HepG2 (cell line): Measurements from ENCODE around the gene ZSCAN2. TPM values are rescaled to one million over a fixed set of nuclear protein-coding genes. Genes with fewer than 3 reads are reported as not detected.

ENCODE experiments used
- ATAC-seq: fragments of 200-7000 bp; cut with Tn5 transposase; 3 replicates; pipeline ENCODE4 v1.9.1; 2020; ENCODE audit warnings: mild to moderate bottlenecking, moderate library complexity
- BruUV-seq: library from RNA; stranded (reverse); fragments of 400-500 nt; replicated peaks from 2 replicates; lab custom pipeline; 2021; lab: Mats Ljungman, UMichigan
- CTCF ChIA-PET: fragments of 300-600 bp; formaldehyde crosslinking; extraction: SDS; loops from one replicate; lab custom pipeline; 2021; ENCODE audit warnings: low total read pairs, inconsistent platforms, low intra/inter-chr PET ratio; lab: Yijun Ruan, JAX
- POLR2A ChIA-PET: fragments of 350-600 bp; sonication (Branson Sonifier 250); formaldehyde crosslinking; loops from one replicate; lab custom pipeline; 2020; ENCODE audit warnings: antibody characterized with exemption, inconsistent platforms; lab: Yijun Ruan, JAX
- DNase-seq: peaks from one replicate; pipeline ENCODE4 v3.0.0-alpha.2; 2015; ENCODE audit warnings: low spot score
- FAIRE-seq: peaks from 3 replicates; lab custom pipeline; 2011; peaks lifted over from hg19 to GRCh38; lab: Jason Lieb, UNC
- H2AFZ ChIP-seq: one replicate; pipeline ENCODE4 v1.6.1; 2011; ENCODE audit warnings: low read length, inconsistent platforms
- H3K27ac ChIP-seq: fragments of 300-600 bp; 3 replicates; pipeline ENCODE4 v1.8.0; 2011; ENCODE audit warnings: mixed run types, mild to moderate bottlenecking, mixed read lengths, low read length, inconsistent platforms; ENCODE audit not compliant: insufficient read depth; ENCODE audit errors: extremely low read length
- H3K27me3 ChIP-seq, 2 experiments: fragments of 200-600 bp in 1 of 2; 2 replicates in 1 of 2; 3 replicates in 1 of 2; pipeline versions ENCODE4 v1.6.0 to v1.8.0; 2011; ENCODE audit warnings: low read length in 2 of 2, mild to moderate bottlenecking in 2 of 2, moderate library complexity in 2 of 2, inconsistent platforms in 1 of 2; ENCODE audit not compliant: insufficient read depth in 2 of 2, control insufficient read depth in 1 of 2
- H3K36me3 ChIP-seq, 2 experiments: fragments of 200-600 bp in 1 of 2; replicated peaks in 1 of 2; 2 replicates in 1 of 2; 3 replicates in 1 of 2; pipeline versions ENCODE4 v1.5.1 to v1.8.0; 2011; ENCODE audit warnings: low read length in 2 of 2, inconsistent platforms in 1 of 2; ENCODE audit not compliant: insufficient read depth in 2 of 2, control insufficient read depth in 1 of 2
- H3K4me1 ChIP-seq: 2 replicates; pipeline ENCODE4 v1.5.1; 2012; ENCODE audit warnings: low read length, inconsistent platforms; ENCODE audit not compliant: insufficient read depth
- H3K4me2 ChIP-seq: 2 replicates; pipeline ENCODE4 v1.6.0; 2011; ENCODE audit warnings: low read depth, low read length, inconsistent platforms
- H3K4me3 ChIP-seq, 3 experiments: fragments of 200-600 bp in 1 of 3; sonication (generic), shearing (Covaris generic) in 1 of 3; replicated peaks in 1 of 3; 2 replicates each; pipeline ENCODE4 v1.5.1; 2011 to 2016; ENCODE audit warnings: low read length in 3 of 3, inconsistent platforms in 2 of 3, low read depth in 2 of 3, mild to moderate bottlenecking in 2 of 3, control low read depth in 1 of 3, mixed read lengths in 1 of 3; ENCODE audit not compliant: insufficient read depth in 1 of 3
- H3K79me2 ChIP-seq: one replicate; pipeline ENCODE4 v1.6.1; 2011; ENCODE audit warnings: low read length, inconsistent platforms; ENCODE audit not compliant: insufficient read depth
- H3K9ac ChIP-seq: 2 replicates; pipeline ENCODE4 v1.6.0; 2011; ENCODE audit warnings: mild to moderate bottlenecking, low read depth, low read length, inconsistent platforms; ENCODE audit not compliant: insufficient read depth
- H3K9me3 ChIP-seq: 2 replicates; pipeline ENCODE4 v1.5.1; 2012; ENCODE audit warnings: mild to moderate bottlenecking, low read length
- H4K20me1 ChIP-seq: 2 replicates; pipeline ENCODE4 v1.6.0; 2011; ENCODE audit warnings: inconsistent platforms, mild to moderate bottlenecking, low read length, moderate library complexity; ENCODE audit not compliant: insufficient read depth
- AKAP8 ChIP-seq: sonication (generic); formaldehyde crosslinking; IDR thresholded peaks from 2 replicates; pipeline ENCODE4 v1.5.1; 2020; ENCODE audit warnings: mild to moderate bottlenecking, missing genetic modification reagents
- BHLHE40 ChIP-seq: IDR thresholded peaks from 2 replicates; pipeline ENCODE4 v1.6.1; 2011; ENCODE audit warnings: low read length, improper control_type of control experiment
- CENPBD1 ChIP-seq: sonication (generic); formaldehyde crosslinking; IDR thresholded peaks from 2 replicates; pipeline ENCODE4 v1.8.0; 2022; ENCODE audit warnings: missing genetic modification reagents, low read depth, mild to moderate bottlenecking, borderline replicate concordance
- HOXD1 ChIP-seq: sonication (generic); formaldehyde crosslinking; IDR thresholded peaks from 2 replicates; pipeline ENCODE4 v1.5.0; 2020; ENCODE audit warnings: missing genetic modification reagents
- MEF2D ChIP-seq: sonication (generic); formaldehyde crosslinking; IDR thresholded peaks from 2 replicates; pipeline ENCODE4 v1.5.1; 2020; ENCODE audit warnings: mild to moderate bottlenecking, missing genetic modification reagents
- NR3C1 ChIP-seq: sonication (generic); formaldehyde crosslinking; IDR thresholded peaks from 2 replicates; pipeline ENCODE4 v1.4.0; 2020; ENCODE audit warnings: missing genetic modification reagents
- ONECUT2 ChIP-seq: sonication (generic); formaldehyde crosslinking; IDR thresholded peaks from 2 replicates; pipeline ENCODE4 v1.4.0; 2020; ENCODE audit warnings: missing genetic modification reagents
- ZFP62 ChIP-seq: sonication (generic); formaldehyde crosslinking; IDR thresholded peaks from 2 replicates; pipeline ENCODE4 v1.4.0; 2020; ENCODE audit warnings: missing genetic modification reagents
- ZNF644 ChIP-seq: IDR thresholded peaks from 2 replicates; pipeline ENCODE4 v1.6.1; 2016; ENCODE audit warnings: low read depth
- ZNF646 ChIP-seq: sonication (generic); formaldehyde crosslinking; IDR thresholded peaks from 2 replicates; pipeline ENCODE4 v1.9.0; 2021; ENCODE audit warnings: mild to moderate bottlenecking, missing genetic modification reagents
- ZNF652 ChIP-seq: IDR thresholded peaks from 2 replicates; pipeline ENCODE4 v1.6.1; 2016; ENCODE audit warnings: low read depth, borderline replicate concordance
- ZNF672 ChIP-seq: sonication (generic); formaldehyde crosslinking; IDR thresholded peaks from 2 replicates; pipeline ENCODE4 v1.8.1; 2022; ENCODE audit warnings: missing genetic modification reagents
- WGBS: methylation state at CpG from one replicate; pipeline ENCODE4 v1.1.6; 2017; ENCODE audit warnings: low lambda C conversion rate; 5-methylcytosine and 5-hydroxymethylcytosine counted together
- in situ Hi-C: cut with HindIII; loops from 2 replicates; pipeline ENCODE4 v1.10.0; 2017; ENCODE audit warnings: low pct_unique_long_range_greater_than_20kb; ENCODE audit not compliant: extremely low pct_ligation_motif_present
- intact Hi-C: fragments of 100-400 bp; cut with micrococcal nuclease; formaldehyde crosslinking; loops from one replicate; pipeline ENCODE4 v1.10.0; 2022; ENCODE audit not compliant: unreplicated experiment
- polyA plus RNA-seq, 8 experiments: library from polyadenylated mRNA; depleted of rRNA in 3 of 8; stranded (reverse) in 7 of 8; unstranded in 1 of 8; fragments of >200 nt; fragmentation: Illumina TruSeq in 4 of 8; extraction: Trizol in 4 of 8; gene quantifications; 2 replicates each; pipeline versions ENCODE4 v1.2.1 to v1.2.3, GENCODE V29; 2011 to 2016; ENCODE audit warnings: low read depth in 4 of 8, missing spikeins in 1 of 8, mixed read lengths in 1 of 8; ENCODE audit not compliant: insufficient read depth in 1 of 8
- total RNA-seq, 5 experiments: library from RNA; depleted of rRNA; stranded (reverse); fragments of >200 nt; fragmentation: Illumina TruSeq; extraction: Trizol; gene quantifications; 2 replicates each; pipeline ENCODE4 v1.2.3, GENCODE V29; 2016; ENCODE audit warnings: low read depth in 1 of 5
- TF ChIP-seq, protein P1 (sequence below): sonication (generic); formaldehyde crosslinking; IDR thresholded peaks from 2 replicates; pipeline ENCODE4 v1.5.0; 2020; ENCODE audit warnings: missing genetic modification reagents
- TF ChIP-seq, protein P2 (sequence below): sonication (generic); formaldehyde crosslinking; IDR thresholded peaks from 2 replicates; pipeline ENCODE4 v1.5.0; 2020; ENCODE audit warnings: missing genetic modification reagents
- TF ChIP-seq, protein P3 (sequence below): sonication (generic); formaldehyde crosslinking; IDR thresholded peaks from 2 replicates; pipeline ENCODE4 v1.4.0; 2020; ENCODE audit warnings: missing genetic modification reagents

Gene ZSCAN2
- total and polyA plus RNA-seq, 2 of the 13 experiments (the other 11 are each of a cell fraction or from before 2014, with no cell fraction given): 11.4 to 21.5 TPM

DNA sequence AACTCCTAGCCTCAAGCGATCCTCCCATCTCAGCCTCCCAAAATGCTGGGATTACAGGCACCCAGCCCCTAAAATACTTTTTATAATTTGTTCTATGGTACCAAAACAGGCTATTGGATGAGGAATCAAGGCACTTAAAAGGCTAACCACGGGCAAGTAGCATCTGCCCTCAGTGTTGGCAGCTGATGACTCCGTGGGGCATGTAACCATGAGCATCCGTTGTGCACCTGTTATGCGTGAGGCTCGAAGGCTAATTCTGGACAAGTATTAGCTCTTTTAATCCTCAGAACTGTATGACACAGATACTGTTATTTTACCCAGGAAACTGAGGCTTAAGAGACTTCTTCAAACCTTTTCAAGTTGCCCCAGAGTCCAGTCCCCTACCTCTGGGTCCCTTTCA is 43.0 kb downstream of the ZSCAN2 start:
- in situ Hi-C loops: no loop called here
- ChIA-PET POLR2A (interaction anchor here (1.3 to 7.5 kb wide), 2 partner anchors 9 to 15 kb away, joined by 4 to 45 read pairs; partner anchors contain the start of gene WDR73), CTCF (no interaction called here)
- intact Hi-C loops: no loop called here
- Histone ChIP-seq H3K27ac (no peak overlapping the region), H3K9ac (no peak overlapping the region), H3K9me3 (no peaks in the 10 kb centered on the region), H3K36me3 (peaks cover 33 to 76% of the 10 kb centered on the region in 2 experiments), H3K4me3 (no peak overlapping the region), H4K20me1 (no peaks in the 10 kb centered on the region), H3K4me1 (no peaks in the 10 kb centered on the region), H3K79me2 (no peaks in the 10 kb centered on the region), H2AFZ (no peak overlapping the region), H3K27me3 (no peaks in the 10 kb centered on the region), H3K4me2 (no peak overlapping the region)
- no peak for DNase-seq
- FAIRE-seq: no peak
- no peak for ATAC-seq
- WGBS: 98% methylated on average over 3 of the region's 6 CpGs
- no TSS peak for BruUV-seq
- TF ChIP-seq, protein P1, sequence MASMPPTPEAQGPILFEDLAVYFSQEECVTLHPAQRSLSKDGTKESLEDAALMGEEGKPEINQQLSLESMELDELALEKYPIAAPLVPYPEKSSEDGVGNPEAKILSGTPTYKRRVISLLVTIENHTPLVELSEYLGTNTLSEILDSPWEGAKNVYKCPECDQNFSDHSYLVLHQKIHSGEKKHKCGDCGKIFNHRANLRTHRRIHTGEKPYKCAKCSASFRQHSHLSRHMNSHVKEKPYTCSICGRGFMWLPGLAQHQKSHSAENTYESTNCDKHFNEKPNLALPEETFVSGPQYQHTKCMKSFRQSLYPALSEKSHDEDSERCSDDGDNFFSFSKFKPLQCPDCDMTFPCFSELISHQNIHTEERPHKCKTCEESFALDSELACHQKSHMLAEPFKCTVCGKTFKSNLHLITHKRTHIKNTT (CRISPR knock-in tag): no peak
- TF ChIP-seq ZFP62 (CRISPR knock-in tag): no peak
- TF ChIP-seq, protein P2, sequence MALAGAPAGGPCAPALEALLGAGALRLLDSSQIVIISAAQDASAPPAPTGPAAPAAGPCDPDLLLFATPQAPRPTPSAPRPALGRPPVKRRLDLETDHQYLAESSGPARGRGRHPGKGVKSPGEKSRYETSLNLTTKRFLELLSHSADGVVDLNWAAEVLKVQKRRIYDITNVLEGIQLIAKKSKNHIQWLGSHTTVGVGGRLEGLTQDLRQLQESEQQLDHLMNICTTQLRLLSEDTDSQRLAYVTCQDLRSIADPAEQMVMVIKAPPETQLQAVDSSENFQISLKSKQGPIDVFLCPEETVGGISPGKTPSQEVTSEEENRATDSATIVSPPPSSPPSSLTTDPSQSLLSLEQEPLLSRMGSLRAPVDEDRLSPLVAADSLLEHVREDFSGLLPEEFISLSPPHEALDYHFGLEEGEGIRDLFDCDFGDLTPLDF (CRISPR knock-in tag): no peak
- no peak for TF ChIP-seq ZNF672 (CRISPR knock-in tag)
- no peak for TF ChIP-seq ONECUT2
- no peak for TF ChIP-seq MEF2D
- TF ChIP-seq ZNF646: no peak
- TF ChIP-seq ZNF644: no peak
- no peak for TF ChIP-seq ZNF652 (CRISPR knock-in tag)
- TF ChIP-seq, protein P3, sequence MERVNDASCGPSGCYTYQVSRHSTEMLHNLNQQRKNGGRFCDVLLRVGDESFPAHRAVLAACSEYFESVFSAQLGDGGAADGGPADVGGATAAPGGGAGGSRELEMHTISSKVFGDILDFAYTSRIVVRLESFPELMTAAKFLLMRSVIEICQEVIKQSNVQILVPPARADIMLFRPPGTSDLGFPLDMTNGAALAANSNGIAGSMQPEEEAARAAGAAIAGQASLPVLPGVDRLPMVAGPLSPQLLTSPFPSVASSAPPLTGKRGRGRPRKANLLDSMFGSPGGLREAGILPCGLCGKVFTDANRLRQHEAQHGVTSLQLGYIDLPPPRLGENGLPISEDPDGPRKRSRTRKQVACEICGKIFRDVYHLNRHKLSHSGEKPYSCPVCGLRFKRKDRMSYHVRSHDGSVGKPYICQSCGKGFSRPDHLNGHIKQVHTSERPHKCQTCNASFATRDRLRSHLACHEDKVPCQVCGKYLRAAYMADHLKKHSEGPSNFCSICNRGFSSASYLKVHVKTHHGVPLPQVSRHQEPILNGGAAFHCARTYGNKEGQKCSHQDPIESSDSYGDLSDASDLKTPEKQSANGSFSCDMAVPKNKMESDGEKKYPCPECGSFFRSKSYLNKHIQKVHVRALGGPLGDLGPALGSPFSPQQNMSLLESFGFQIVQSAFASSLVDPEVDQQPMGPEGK: no peak
- no peak for TF ChIP-seq NR3C1
- TF ChIP-seq AKAP8 (CRISPR knock-in tag): no peak
- no peak for TF ChIP-seq CENPBD1 (CRISPR knock-in tag)
- TF ChIP-seq HOXD1: no peak
- TF ChIP-seq BHLHE40: no peak
